ENCODE data around the gene MYLK3.
"Not testable (repeated sequence)": the region's sequence is repeated elsewhere in the genome, so short reads cannot be mapped to it uniquely, and the experiment has no call there.

The MYLK3 gene

DNA sequence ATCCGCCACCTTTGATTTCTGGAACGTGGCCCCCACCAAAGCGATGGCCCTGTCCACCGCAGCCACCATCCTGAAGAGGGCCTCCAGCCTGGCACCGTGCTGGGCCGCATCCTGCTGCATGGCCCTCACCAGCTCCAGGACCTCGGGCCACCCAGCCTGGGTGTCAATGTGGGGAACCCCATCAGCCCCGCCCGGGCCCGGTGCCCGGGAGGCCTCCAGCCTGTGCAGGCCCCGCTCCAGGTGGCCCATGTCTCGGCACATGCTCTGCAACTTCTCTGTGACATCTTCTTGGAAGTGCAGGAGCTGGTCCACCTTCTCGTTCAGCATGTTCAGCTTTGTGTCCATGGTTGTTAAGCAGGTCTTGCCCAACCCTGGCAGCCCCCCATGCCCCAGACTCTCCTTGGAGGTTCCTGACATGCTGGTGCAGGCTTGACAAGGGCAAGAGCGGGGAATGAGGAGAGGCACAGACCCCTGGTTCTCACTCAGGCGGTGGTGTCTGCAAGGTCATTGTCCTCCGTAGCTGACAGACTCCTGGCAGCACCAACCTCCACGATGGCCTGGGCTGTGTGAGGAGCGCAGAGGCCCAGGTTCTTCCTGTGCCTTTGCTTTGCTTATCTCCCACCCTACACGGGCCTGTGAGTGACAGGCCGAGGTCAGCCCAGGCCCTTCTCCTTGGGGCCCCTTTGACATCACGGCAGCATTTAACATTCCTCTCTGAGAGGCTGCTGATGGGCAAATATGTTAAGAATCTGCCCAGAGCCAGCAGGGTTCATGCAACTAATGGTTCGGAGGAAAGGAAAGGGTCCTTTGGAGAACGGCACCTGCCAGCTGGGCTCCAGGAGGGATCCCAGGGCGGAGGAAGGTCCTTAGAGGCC, at the start of gene MYLK3:
TSS of gene MYLK3 (minus strand) at position 568 of the 875 bp plus-strand sequence. CDS start at position 417, 151 bp downstream.
- FAIRE-seq (no peak), DNase-seq (ENCODE audit: extremely low spot score, insufficient read length, low read depth) (no peak)

DNA sequence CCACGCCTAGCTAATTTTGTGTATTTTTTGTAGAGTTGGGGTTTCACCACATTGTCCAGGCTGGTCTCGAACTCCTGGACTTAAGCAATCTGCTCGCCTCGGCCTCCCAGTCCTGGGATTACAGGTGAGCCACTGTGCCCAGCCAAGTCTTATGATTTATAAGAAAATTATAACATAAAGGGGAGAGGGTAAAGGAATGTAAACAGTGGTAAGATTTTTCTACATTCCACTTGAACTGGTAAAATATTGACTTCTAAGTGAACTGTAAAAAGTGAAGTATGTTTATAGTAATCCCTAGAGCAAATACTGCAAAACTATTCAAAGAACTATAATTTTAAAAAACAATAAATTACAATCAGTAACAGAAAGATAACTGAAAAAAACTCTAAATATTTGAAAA, 49.4 kb upstream of the MYLK3 start:
- no peak for DNase-seq (ENCODE audit: extremely low spot score, insufficient read length, low read depth)
- no peak for FAIRE-seq

DNA sequence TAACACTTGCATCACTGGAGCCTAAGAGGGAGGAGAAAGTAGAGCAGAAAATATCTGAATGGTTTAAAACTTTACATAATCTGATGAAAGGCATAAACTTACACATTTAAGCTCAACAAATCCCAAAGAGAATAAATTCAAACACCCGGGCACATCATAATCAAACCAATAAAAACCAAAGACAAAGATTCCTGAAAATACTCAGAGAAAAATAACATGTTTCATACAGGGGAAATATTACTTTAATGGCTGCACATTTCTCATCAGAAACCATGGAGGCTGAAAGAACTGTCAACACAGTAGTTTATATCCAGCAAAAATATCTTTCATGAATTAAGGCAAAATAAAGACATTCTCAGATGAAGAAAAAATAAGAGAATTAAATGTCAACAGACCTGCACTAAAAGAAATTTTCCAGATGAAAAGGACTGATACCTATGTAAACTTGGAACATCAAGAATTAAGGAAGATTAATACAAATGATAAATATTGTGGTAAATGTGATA, 48.7 kb upstream of the MYLK3 start:
- FAIRE-seq (no peak), DNase-seq (ENCODE audit: extremely low spot score, insufficient read length, low read depth) (no peak)

DNA sequence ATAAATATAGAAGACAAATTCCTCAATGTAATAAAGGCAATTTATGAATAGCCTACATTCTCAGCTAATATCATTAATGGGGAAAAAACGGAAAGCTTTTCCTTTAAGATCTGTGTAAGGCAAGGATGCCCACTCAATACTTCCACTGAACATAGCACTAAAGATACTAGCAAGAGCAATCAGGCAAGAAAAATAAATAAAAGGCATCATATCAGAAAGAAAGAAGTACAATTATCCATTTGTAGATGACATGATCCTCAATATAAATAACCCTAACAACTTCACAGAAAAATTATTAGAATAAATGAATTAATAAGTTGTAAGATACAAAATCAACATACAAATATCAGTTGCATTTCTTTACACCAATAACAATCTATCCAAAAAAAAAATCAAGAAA, 45.7 kb upstream of the MYLK3 start:
- no peak for FAIRE-seq
- DNase-seq (ENCODE audit: extremely low spot score, insufficient read length, low read depth), result no peak

DNA sequence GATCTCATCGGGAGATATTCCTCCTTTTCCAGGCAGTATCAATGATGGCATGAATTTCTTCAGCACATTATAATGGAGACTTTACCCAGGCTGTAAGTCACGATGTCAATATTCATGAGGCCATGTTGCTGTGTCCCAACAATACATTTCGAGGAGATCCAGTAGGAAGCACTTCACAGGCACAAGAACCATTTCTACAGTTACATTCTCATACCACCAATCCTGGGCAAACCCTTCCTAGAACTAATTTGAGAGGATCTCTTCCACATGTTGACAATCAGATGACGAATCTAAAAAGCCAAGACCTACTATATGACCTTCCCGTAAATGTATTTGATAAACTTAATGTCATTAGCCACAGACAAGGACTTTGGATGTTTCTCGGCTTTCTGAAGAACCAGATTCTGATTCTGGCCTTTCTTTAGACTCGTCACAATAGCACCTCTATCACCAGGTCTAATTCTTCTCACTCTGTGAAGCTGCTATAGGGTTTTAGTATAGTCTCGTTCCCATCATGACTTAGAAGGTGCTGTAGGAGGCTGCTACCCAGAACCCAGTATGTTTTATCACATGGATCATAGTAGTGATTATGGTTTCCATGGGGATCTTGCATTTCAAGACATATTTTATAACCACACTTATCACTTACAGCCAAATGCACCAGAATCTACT, 42.6 kb upstream of the MYLK3 start:
- DNase-seq (ENCODE audit: extremely low spot score, insufficient read length, low read depth) (no peak), FAIRE-seq (peak; percentile 15)

DNA sequence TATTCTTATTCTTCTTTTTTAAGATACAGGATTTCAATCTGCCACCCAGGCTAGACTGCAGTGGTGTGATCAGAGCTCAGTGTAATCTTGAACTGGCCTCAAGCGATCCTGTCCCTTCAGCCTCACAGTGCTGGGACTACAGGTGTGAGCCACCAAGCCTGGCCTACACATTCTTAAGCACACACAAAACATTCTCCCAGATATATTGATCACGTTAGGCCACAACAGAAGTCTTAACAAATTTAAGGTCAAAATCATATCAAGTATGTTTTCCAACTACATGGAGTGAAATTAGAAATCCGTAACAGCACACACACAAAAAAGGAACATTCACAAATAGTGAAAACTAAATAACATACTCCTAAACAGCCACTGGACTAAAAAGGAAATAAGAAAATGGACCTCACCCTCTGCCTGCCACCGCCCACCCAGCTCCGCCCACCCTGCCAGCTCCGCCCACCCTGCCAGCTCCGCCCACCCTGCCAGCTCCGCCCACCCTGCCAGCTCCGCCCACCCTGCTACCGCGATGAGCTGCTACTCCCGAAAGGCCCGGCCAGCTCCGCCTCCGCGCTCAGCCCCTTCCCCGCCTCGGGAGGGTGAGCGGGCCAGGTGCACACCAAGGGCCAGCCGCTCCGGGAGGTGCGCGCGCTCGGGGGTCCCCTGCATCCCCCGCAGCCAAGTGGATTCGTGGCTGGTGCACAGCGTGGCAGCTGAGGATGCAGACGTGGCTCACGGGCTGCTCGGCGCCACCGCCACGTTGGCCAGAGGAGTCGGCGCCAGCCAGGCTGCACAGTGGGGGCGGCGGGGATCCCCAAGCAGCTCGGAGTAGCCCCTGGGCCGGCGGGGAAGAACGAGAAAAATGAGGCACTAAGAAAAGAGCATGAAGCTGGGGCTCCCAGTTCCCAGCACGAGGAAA, 41.6 kb upstream of the MYLK3 start:
- peak; percentile 87 for FAIRE-seq

DNA sequence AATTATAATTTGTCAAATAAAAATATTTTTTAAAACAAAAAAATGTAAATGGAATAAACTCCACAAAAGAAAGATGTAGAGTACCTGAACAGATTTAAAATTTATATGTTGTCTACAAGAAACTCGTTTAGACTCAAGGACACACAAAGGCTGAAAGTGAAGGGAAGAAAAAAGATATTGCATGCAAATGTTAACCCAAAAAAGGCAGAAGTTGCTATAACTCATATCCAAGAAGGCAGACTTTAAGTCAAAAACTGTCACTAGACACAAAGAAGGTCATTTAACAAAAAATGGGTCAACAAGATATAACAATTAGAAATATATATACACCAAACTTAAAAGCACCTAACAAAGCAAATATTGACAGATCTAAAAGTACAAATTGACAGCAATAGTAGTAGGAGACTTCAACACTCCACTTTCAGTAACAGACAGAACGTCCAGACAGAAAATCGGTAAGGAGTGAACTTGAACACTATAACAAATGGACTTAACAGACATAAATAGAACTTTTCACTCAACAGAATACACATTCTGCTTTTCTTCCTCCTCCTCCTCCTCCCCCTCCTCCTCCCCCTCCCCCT, 40.8 kb upstream of the MYLK3 start:
- DNase-seq (ENCODE audit: extremely low spot score, insufficient read length, low read depth), result no peak

More for the DNA sequence above, 41.6 kb upstream of the MYLK3 start:
- peak; percentile 65 for DNase-seq (ENCODE audit: extremely low spot score, insufficient read length, low read depth)

DNA sequence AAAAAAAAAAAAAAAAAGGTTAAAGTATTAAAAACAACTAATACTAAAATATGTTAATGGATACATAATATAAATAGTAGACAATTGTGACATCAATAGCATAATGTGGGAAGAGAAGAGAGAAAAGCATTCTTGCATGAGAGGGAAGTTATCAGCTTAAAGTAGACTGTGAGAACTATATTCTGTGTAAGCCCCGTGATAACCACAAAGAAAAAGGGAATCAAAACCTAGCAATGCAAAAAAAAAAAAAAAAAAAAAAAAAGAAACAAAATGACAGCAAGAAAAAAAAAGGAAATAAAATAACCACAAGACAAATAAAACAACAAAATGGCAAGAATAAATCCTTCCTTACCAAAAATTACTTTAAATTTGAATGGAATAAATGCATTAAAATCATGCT, 39.8 kb upstream of the MYLK3 start:
- peak; percentile 63 for FAIRE-seq
- DNase-seq (ENCODE audit: extremely low spot score, insufficient read length, low read depth), result peak; percentile 29

More for the DNA sequence above, 40.8 kb upstream of the MYLK3 start:
- peak; percentile 63 for FAIRE-seq

DNA sequence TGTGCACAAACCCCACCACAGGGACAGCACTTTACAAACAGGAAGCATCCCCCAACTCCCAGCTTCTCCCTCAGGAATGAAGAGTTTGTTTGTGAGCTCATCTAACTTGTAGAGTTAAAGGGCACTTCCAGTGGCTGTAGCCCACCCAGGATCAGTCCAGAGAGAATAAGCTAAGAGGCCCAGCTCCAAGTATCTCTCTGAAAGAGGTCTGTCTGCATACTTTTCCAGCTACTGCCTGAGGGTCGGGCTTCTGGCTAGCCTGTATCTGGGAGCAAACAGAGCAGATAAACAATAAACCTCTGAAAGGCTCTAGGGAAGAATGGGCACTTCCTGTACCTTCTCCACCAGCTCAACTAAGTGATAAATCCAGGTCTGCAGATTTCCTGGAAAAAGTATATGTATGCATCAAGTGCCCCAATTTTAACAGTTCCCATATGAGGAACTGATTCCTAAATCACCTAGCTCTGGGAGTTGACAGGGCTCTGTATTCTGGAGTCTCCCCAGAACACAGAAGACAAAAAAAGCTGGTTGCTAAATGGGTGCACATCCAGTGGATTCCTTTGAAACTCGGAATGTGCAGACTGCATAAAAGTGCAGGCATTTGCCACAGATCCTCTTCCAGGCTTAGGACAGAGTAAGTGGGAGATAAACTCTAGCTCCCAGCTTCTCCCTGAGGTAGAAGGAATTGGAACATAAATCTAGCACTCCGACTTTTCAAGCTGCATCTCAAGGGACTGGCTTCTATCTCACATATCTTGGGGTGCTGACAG, 37.1 kb upstream of the MYLK3 start:
- FAIRE-seq (no peak), DNase-seq (ENCODE audit: extremely low spot score, insufficient read length, low read depth) (no peak)

DNA sequence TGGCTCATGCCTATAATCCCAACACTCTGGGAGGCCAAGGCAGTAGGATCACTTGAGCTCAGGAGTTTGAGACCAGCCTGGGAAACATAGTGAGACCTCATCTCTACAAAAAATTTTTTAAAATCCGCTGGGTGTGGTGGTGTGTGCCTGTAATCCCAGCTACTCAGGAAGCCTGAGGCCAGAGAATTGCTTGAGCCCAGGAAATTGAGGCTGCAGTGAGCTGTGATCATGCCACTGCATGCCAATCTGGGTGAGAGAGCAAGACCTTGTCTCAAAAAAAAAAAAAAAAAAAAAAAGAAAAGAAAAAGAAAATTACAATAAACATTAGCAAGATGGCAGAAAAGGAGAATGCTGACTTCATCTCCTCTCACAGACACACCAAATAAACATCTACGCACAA, 36.4 kb upstream of the MYLK3 start:
- FAIRE-seq; DNase-seq (ENCODE audit: extremely low spot score, insufficient read length, low read depth): not testable (repeated sequence)

DNA sequence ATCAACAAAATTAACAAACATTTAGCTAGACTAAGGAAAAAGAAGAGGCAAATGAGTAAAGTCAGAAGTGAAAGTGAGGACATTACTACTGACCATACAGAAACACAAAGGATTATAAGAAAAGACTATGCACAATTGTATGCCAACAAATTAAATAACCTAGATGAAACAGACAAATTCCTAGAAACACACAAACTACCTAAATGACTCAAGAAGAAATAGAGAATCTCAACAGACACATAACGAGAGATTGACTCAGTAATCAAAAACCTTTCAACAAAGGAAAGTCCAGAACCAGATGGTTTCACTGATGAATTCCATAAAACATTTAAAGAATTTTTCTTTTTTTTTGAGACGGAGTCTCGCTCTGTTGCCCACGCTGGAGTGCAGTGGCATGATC, 35.7 kb upstream of the MYLK3 start:
- DNase-seq (ENCODE audit: extremely low spot score, insufficient read length, low read depth), result no peak
- peak; percentile 80 for FAIRE-seq

DNA sequence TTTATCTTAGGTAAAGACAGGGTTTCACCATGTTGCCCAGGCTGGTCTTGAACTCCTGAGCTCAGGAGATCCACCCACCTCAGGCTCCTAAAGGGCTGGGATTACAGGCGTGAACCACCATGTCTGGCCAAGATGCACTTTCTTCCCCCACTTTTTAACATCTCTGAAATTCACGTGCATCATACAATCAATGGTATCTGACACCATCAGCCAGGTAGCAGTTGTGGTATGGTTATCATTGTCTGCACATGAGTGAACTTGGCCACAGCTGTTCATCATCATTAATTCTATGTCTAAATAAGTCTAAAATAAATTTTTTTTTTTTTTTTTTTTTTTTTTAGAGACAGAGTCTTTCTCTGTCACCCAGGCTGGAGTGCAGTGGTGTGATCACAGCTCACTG, 34.2 kb upstream of the MYLK3 start:
- no peak for FAIRE-seq
- DNase-seq (ENCODE audit: extremely low spot score, insufficient read length, low read depth), result no peak

DNA sequence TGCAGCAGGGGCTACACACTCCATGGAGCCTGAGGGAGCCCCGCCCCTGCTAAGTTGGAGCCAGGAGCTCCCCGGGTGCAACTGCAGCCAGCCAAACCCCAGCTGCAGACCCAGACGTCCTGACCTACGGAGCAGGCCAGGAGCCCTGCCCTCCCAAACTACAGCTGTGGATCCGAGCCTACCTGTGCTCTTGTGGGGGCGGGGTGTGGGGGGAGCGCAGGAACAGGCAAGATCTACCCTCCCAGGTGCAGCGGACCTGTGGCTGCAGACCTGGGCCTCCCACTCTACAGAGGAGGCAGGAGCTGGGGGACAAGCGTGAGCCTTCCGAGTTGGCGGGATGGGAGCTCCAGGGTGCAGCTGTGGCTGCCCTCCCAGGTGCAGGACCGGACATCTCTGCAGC, 29.7 kb upstream of the MYLK3 start:
- DNase-seq (ENCODE audit: extremely low spot score, insufficient read length, low read depth) (no peak), FAIRE-seq (no peak)

DNA sequence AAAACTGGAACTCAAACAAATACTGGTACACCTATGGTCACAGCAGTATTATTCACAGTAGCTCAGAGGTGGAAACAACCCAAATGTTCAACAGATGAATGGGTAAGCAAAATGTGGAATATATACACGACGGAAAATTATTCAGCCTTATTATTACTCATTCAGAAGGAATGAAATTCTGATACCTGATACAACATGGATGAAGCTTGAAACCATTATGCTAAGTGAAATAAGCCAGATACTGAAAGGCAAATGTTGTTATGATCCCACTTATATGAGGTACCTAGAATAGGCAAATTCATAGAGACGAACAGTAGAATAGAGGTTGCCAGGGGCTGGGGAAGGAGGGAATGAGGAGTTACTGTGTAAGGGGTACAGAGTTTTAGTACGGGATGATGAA, 27.1 kb upstream of the MYLK3 start:
- DNase-seq (ENCODE audit: extremely low spot score, insufficient read length, low read depth) (no peak), FAIRE-seq (no peak)

DNA sequence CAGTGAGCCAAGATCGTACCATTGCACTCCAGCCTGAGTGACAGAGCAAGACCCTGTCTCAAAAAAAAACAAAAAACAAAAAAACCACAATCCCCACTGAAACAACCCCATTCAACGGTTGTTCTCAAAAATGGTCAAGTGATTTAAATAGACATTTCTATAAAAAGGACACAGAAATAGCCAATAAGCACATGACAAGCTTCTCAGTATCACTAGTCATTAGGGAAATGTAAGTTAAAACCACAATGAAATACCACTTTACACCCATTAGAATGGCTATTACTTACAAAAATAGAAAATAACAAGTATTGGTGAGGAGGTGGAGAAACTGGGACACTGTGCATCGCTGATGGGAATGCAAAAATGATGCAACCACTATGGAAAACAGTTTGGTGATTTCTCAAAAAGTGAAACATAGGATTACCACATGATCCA, 26.6 kb upstream of the MYLK3 start:
- DNase-seq (ENCODE audit: extremely low spot score, insufficient read length, low read depth), result no peak
- peak; percentile 77 for FAIRE-seq

DNA sequence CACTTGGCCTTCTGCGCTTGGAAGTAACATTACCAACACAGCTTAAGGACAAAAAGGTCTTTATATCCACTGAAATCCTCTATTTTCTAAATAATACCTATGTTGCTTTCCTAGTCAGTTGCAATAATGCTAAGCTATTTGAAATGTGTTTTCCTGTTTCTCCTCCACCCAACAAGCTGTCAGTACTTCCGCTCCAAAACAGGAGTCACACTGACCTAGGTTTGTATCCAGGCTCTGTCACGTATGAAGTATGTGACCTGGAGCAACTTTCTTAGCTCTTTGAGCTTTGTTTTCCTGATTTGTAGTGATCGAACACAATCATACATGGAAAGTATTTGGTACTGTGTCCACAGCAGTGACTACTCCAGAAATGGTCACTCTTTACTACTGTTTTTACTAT, 24.3 kb upstream of the MYLK3 start:
- DNase-seq (ENCODE audit: extremely low spot score, insufficient read length, low read depth) (no peak), FAIRE-seq (no peak)

DNA sequence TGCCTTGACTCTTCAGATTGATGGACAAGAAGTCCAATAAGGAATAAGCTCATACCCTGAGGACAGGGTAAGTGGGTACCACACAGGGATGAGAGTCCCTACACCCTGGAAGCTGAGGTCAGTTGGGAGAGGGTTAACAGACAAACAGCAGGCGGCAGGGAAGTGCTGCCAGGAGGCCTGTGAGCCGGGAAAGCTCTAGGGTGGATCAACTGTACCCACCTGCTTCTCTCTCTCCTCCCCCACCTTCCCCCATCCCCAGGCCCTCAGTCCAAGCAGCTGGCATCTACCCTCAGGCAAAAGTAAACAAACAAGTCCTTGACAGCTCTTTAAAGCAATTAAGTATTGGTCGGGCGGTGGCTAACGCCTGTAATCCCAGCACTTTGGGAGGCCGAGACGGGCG, 20.7 kb upstream of the MYLK3 start:
- FAIRE-seq (no peak), DNase-seq (ENCODE audit: extremely low spot score, insufficient read length, low read depth) (no peak)

DNA sequence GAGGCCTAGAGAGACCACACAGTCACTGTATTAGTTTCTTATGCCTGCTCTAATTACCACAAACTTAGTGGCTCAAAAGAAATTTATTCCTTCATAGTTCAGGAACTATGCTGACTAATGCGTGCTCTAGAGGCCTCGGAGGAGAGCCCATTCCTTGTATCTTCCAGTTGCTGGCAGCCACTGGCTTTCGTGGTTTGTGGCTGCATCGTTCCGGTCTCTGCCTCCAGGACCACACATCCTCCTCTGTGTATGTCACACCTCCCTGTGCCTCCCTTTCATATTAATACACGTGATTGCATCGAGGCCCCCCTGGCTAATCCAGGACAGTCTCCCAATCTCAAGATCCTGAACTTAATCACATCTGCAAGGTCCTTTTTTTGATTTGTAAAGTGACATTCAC, 16.9 kb upstream of the MYLK3 start:
- DNase-seq (ENCODE audit: extremely low spot score, insufficient read length, low read depth), result no peak
- no peak for FAIRE-seq

DNA sequence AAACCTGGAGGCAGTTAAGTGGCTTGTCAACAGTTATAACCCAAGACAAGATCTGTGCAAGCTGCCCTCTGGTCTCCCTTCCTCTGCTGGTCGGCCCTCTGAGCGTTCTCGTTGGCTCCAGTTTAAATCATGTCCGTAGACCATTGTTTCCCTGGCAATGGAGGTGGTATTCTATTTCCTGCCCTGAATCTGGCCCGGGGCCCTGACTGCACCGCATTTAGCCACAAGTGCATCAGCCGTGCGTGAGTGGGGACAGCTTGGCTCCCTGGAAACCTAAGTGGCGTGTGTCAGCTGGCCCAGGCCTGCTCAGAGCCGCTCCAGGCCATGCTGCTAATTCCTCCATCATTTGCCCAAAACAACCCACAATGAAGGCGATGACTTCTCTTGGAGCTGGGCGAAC, 15.0 kb upstream of the MYLK3 start:
- DNase-seq (ENCODE audit: extremely low spot score, insufficient read length, low read depth), result no peak
- FAIRE-seq, result no peak

Data from GM18507 (cell line).